Gastroesophageal sphincter (tissue), 4 donors: ENCODE measurements around the gene PDS5A. TPM values are rescaled to one million over a fixed set of nuclear protein-coding genes. Genes with fewer than 3 reads are reported as not detected.

ENCODE experiments used
- ATAC-seq: fragments of 150-250 bp; one replicate; pipeline ENCODE4 v1.9.1; 2016; ENCODE audit warnings: mild to moderate bottlenecking, moderate library complexity
- H3K27ac ChIP-seq, 4 donors: fragments of 200-600 bp; sonication (generic) in 3 of 4; 1 replicate in 3 of 4; 2 replicates in 1 of 4; pipeline ENCODE4 v1.5.1; 2016 to 2019
- H3K27me3 ChIP-seq: fragments of 200-600 bp; sonication (generic); one replicate; pipeline ENCODE4 v1.5.1; 2019
- H3K36me3 ChIP-seq, 2 donors: fragments of 200-600 bp; sonication (generic); one replicate each; pipeline ENCODE4 v1.5.1; 2019; ENCODE audit warnings: control low read depth in 1 of 2
- H3K4me1 ChIP-seq, 3 donors: fragments of 200-600 bp; sonication (generic); 1 replicate in 2 of 3; 2 replicates in 1 of 3; pipeline ENCODE4 v1.5.1; 2016 to 2019; ENCODE audit warnings: control low read depth in 2 of 3
- H3K4me3 ChIP-seq, 2 donors: fragments of 200-600 bp; sonication (generic); one replicate each; pipeline ENCODE4 v1.5.1; 2019; ENCODE audit warnings: mild to moderate bottlenecking in 1 of 2, moderate library complexity in 1 of 2
- H3K9me3 ChIP-seq, 3 donors: fragments of 200-600 bp; sonication (generic); one replicate each; pipeline ENCODE4 v1.5.1; 2017 to 2019; ENCODE audit warnings: control low read depth in 2 of 3
- CTCF ChIP-seq, 4 experiments: fragments of 200-600 bp in 2 of 4; fragments of 450-650 bp in 2 of 4; sonication (generic) in 1 of 4; IDR thresholded peaks; one replicate each; pipeline ENCODE4 v1.5.1; 2017 to 2019; ENCODE audit warnings: antibody characterized with exemption in 4 of 4, mild to moderate bottlenecking in 2 of 4, moderate library complexity in 2 of 4
- EP300 ChIP-seq: sonication (generic); formaldehyde crosslinking; IDR thresholded peaks from one replicate; pipeline ENCODE4 v1.6.1; 2017; ENCODE audit warnings: antibody characterized with exemption, mild to moderate bottlenecking
- POLR2A ChIP-seq, 2 donors: fragments of 450-650 bp; IDR thresholded peaks; one replicate each; pipeline ENCODE4 v1.6.1; 2017; ENCODE audit warnings: antibody characterized with exemption in 2 of 2, mild to moderate bottlenecking in 2 of 2, moderate library complexity in 1 of 2
- POLR2AphosphoS5 ChIP-seq: sonication (generic); formaldehyde crosslinking; IDR thresholded peaks from one replicate; pipeline ENCODE4 v1.6.1; 2017; ENCODE audit warnings: antibody characterized with exemption
- WGBS, 2 donors: methylation state at CpG; one replicate each; pipeline ENCODE4 v1.1.5; 2018; ENCODE audit warnings: low coverage in 1 of 2; 5-methylcytosine and 5-hydroxymethylcytosine counted together
- total RNA-seq, 4 donors: library from RNA; depleted of rRNA; stranded (reverse); fragments of >200 nt; gene quantifications; one replicate each; pipeline ENCODE4 v1.1.0, GENCODE V29; 2016

The PDS5A gene
- total RNA-seq, 4 donors from 2014 or later: 47.1 to 63.0 (median 57.1) TPM

DNA sequence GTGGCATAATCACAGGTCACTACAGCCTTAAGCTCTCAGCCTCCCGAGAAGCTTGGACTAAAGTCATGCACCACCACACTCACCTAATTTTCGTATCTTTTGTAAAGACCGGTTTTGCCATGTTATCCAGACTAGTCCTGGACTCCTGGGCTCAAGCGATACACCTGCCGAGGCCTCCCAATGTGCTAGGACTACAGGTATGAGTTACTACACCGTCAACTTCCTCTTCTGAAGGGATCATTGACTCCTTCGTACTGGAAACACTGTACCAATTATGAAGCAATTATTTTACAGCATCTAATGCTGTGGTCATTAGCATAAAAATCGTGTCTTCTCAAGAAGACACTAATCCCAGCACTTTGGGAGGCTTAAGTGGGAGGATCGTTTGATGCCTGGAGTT lies 35.2 kb downstream of the PDS5A start:
- TF ChIP-seq POLR2A (IDR thresholded peaks at IDR 0.05) (no peak), POLR2AphosphoS5 (no peak), EP300 (no peak), CTCF (IDR thresholded peaks at IDR 0.05) (no peak)
- Histone ChIP-seq H3K27me3 (no peaks in the 10 kb centered on the region), H3K9me3 (no peaks in the 10 kb centered on the region), H3K36me3 (peaks cover 0 to 11% of the 10 kb centered on the region in 2 donors), H3K4me3 (no peak overlapping the region), H3K4me1 (peaks cover 0 to 30% (median 0%) of the 10 kb centered on the region in 3 donors), H3K27ac (no peak overlapping the region)
- ATAC-seq: no peak
- 95 to 100% methylated on average over 6 to 9 of the region's 9 CpGs for WGBS, 2 donors

- H3K9me3 ChIP-seq: no peaks in the 10 kb centered on the region
- TF ChIP-seq CTCF (IDR thresholded peaks at IDR 0.05) (no peak), POLR2A (IDR thresholded peaks at IDR 0.05) (no peak), POLR2AphosphoS5 (no peak), EP300 (no peak)
- no peak overlapping the region for H3K4me3 ChIP-seq
- peaks cover 0 to 22% (median 0%) of the 10 kb centered on the region in 3 donors for H3K4me1 ChIP-seq
- H3K36me3 ChIP-seq: peaks cover 0 to 11% of the 10 kb centered on the region in 2 donors
- no peak for ATAC-seq
- no peak overlapping the region for H3K27ac ChIP-seq
- no peaks in the 10 kb centered on the region for H3K27me3 ChIP-seq
- 70 to 82% methylated on average over 2 of the region's 2 CpGs for WGBS, 2 donors
These were observed 36.0 kb downstream of the PDS5A start for GRCh38 chr4:39941682-39942217.

GRCh38 chr4:39937683-39938268 lies 39.9 kb downstream of the PDS5A start:
- Histone ChIP-seq H3K4me3 (no peak overlapping the region), H3K27ac (no peak overlapping the region), H3K4me1 (peaks cover 0 to 24% (median 9%) of the 10 kb centered on the region in 3 donors), H3K9me3 (no peaks in the 10 kb centered on the region), H3K27me3 (no peaks in the 10 kb centered on the region), H3K36me3 (peaks cover 0 to 11% of the 10 kb centered on the region in 2 donors)
- 94 to 95% methylated on average over 2 of the region's 2 CpGs for WGBS, 2 donors
- no peak for ATAC-seq
- TF ChIP-seq POLR2AphosphoS5 (no peak), EP300 (no peak), CTCF (IDR thresholded peaks at IDR 0.05) (no peak), POLR2A (IDR thresholded peaks at IDR 0.05) (no peak)

DNA sequence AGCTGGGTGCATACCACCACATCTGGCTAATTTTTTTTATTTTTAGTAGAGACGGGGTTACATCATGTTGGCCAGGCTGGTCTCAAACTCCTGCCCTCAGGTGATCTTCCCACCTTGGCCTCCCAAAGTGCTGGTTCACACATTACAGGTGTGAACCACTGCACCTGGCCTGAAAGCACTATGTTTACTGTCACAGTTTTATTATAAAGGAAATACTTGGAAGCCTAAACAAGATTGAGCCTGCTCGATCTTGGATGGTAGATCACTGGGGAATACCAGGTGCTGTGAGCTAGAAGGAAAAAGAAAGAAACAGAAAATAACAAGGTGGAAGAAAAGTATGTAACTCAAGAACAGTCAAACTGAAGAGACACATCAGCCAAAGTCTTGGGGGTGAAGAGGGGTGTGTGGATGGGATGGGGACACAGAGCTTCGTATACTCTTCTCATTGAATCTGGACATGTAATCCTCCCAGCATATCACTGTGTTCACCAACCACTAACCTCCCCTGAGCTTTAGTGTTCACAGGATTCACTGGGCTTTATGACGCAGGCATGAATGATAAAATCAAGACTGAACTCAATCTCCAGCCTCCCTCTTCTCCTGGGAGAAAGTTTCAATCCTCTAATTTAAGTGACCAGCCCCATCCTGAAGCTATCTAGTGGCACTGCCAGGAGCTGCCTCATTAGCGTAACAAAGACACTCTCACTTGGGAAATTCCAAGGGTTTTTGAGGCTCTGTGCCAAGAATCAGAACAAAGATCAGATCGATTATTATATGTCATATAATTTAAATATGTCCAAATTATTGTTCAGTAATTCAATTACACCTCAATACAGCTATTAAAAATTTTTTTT lies 40.9 kb downstream of the PDS5A start:
- TF ChIP-seq EP300 (no peak), POLR2A (IDR thresholded peaks at IDR 0.05) (no peak), CTCF (IDR thresholded peaks at IDR 0.05) (no peak), POLR2AphosphoS5 (no peak)

More for the DNA sequence above, 40.9 kb downstream of the PDS5A start:
- Histone ChIP-seq H3K27me3 (no peaks in the 10 kb centered on the region), H3K27ac (no peak overlapping the region), H3K4me3 (no peak overlapping the region), H3K9me3 (no peaks in the 10 kb centered on the region), H3K36me3 (peaks cover 0 to 11% of the 10 kb centered on the region in 2 donors), H3K4me1 (peaks cover 0 to 24% (median 9%) of the 10 kb centered on the region in 3 donors)
- ATAC-seq: no peak
- 74 to 81% methylated on average over 4 of the region's 6 CpGs for WGBS, 2 donors
